Liver (tissue), 9 donors: ENCODE results near the gene CARD14. TPM values are rescaled to one million over a fixed set of nuclear protein-coding genes. Genes with fewer than 3 reads are reported as not detected.

Experiments
- DNase-seq: peaks from one replicate; pipeline ENCODE4 v3.0.0-alpha.2; 2017; ENCODE audit warnings: low spot score
- H3K27ac ChIP-seq, 2 donors: one replicate each; pipeline ENCODE4 v1.7.0; 2013; ENCODE audit warnings: inconsistent platforms in 2 of 2, low read length in 2 of 2, control low read depth in 1 of 2, low read depth in 1 of 2, mild to moderate bottlenecking in 1 of 2
- H3K27me3 ChIP-seq, 4 donors: one replicate each; pipeline versions ENCODE4 v1.6.1 to v1.7.0; 2013; ENCODE audit warnings: low read length in 3 of 4, inconsistent platforms in 1 of 4, mild to moderate bottlenecking in 1 of 4, moderate library complexity in 1 of 4; ENCODE audit not compliant: control insufficient read depth in 4 of 4, insufficient read depth in 4 of 4
- H3K36me3 ChIP-seq, 4 donors: one replicate each; pipeline versions ENCODE4 v1.6.1 to v1.7.0; 2013; ENCODE audit warnings: low read length in 3 of 4, mild to moderate bottlenecking in 3 of 4, low read depth in 1 of 4, moderate library complexity in 1 of 4; ENCODE audit not compliant: control insufficient read depth in 4 of 4, insufficient read depth in 3 of 4
- H3K4me1 ChIP-seq, 4 donors: one replicate each; pipeline versions ENCODE4 v1.6.1 to v1.7.0; 2013; ENCODE audit warnings: low read length in 3 of 4, mild to moderate bottlenecking in 3 of 4, moderate library complexity in 1 of 4; ENCODE audit not compliant: control insufficient read depth in 4 of 4, insufficient read depth in 4 of 4
- H3K4me3 ChIP-seq, 3 donors: one replicate each; pipeline versions ENCODE4 v1.6.1 to v1.7.0; 2013; ENCODE audit warnings: low read length in 3 of 3, control low read depth in 1 of 3, low read depth in 1 of 3, mild to moderate bottlenecking in 1 of 3
- H3K9ac ChIP-seq, 2 donors: one replicate each; pipeline ENCODE4 v1.7.0; 2013; ENCODE audit warnings: low read length in 2 of 2, mild to moderate bottlenecking in 2 of 2, moderate library complexity in 2 of 2, control low read depth in 1 of 2, low read depth in 1 of 2
- H3K9me3 ChIP-seq, 4 donors: one replicate each; pipeline versions ENCODE4 v1.6.1 to v1.7.0; 2013; ENCODE audit warnings: low read length in 3 of 4; ENCODE audit not compliant: control insufficient read depth in 4 of 4
- CTCF ChIP-seq: fragments of 150-350 bp; IDR thresholded peaks from 2 replicates; pipeline ENCODE4 v1.5.1; 2017; ENCODE audit warnings: improper control_type of control experiment, low read depth, low read length; ENCODE audit not compliant: missing input control
- EGR1 ChIP-seq, 2 donors: IDR thresholded peaks; 2 replicates each; pipeline ENCODE4 v1.6.1; 2016 to 2018; ENCODE audit warnings: antibody characterized with exemption in 2 of 2, low read depth in 2 of 2
- FOXA1 ChIP-seq: IDR thresholded peaks from 2 replicates; pipeline ENCODE4 v1.6.1; 2016; ENCODE audit warnings: antibody characterized with exemption
- FOXA2 ChIP-seq: IDR thresholded peaks from 2 replicates; pipeline ENCODE4 v1.6.1; 2016; ENCODE audit warnings: antibody characterized with exemption
- HNF4A ChIP-seq, 2 donors: conservative IDR thresholded peaks; 2 replicates each; pipeline ENCODE4 v1.6.1; 2016; ENCODE audit warnings: antibody characterized with exemption in 2 of 2, mild to moderate bottlenecking in 2 of 2
- HNF4G ChIP-seq: IDR thresholded peaks from 2 replicates; pipeline ENCODE4 v1.6.1; 2016; ENCODE audit warnings: antibody characterized with exemption
- JUND ChIP-seq, 2 donors: IDR thresholded peaks; 2 replicates each; pipeline ENCODE4 v1.6.1; 2016; ENCODE audit warnings: antibody characterized with exemption in 2 of 2
- NR2F2 ChIP-seq: IDR thresholded peaks from 2 replicates; pipeline ENCODE4 v1.6.1; 2016; ENCODE audit warnings: antibody characterized with exemption
- RAD21 ChIP-seq, 2 donors: IDR thresholded peaks; 2 replicates each; pipeline ENCODE4 v1.6.1; 2016; ENCODE audit warnings: antibody characterized with exemption in 2 of 2, mild to moderate bottlenecking in 2 of 2
- REST ChIP-seq: IDR thresholded peaks from 2 replicates; pipeline ENCODE4 v1.6.1; 2016; ENCODE audit warnings: antibody characterized with exemption, mild to moderate bottlenecking
- RXRA ChIP-seq, 2 donors: IDR thresholded peaks; 2 replicates each; pipeline ENCODE4 v1.6.1; 2017 to 2018; ENCODE audit warnings: antibody characterized with exemption in 2 of 2, mild to moderate bottlenecking in 1 of 2
- SP1 ChIP-seq: IDR thresholded peaks from 2 replicates; pipeline ENCODE4 v1.6.1; 2018; ENCODE audit warnings: antibody characterized with exemption, mild to moderate bottlenecking
- TAF1 ChIP-seq: conservative IDR thresholded peaks from 2 replicates; pipeline ENCODE4 v1.6.1; 2016; ENCODE audit warnings: antibody characterized with exemption, mild to moderate bottlenecking
- YY1 ChIP-seq: IDR thresholded peaks from 2 replicates; pipeline ENCODE4 v1.6.1; 2016; ENCODE audit warnings: antibody characterized with exemption, mild to moderate bottlenecking
- ZBTB33 ChIP-seq: IDR thresholded peaks from 2 replicates; pipeline ENCODE4 v1.6.1; 2016; ENCODE audit warnings: antibody characterized with exemption
- WGBS: extraction: QIAGEN DNeasy Blood & Tissue Kit; methylation state at CpG from one replicate; pipeline ENCODE4 v1.1.7; 2013; 5-methylcytosine and 5-hydroxymethylcytosine counted together
- polyA plus RNA-seq, 2 donors: library from polyadenylated mRNA; stranded (reverse) in 1 of 2; unstranded in 1 of 2; fragments of 200-250 nt in 1 of 2; fragments of >200 nt in 1 of 2; fragmentation: Nextera tagmentation in 1 of 2; extraction: Ambion mirVana in 1 of 2; gene quantifications; one replicate each; pipeline versions ENCODE4 v1.2.1 to v1.2.3, GENCODE V29; 2013 to 2015
- total RNA-seq, 2 donors: library from RNA; depleted of rRNA; stranded (reverse); fragments of >200 nt; gene quantifications; one replicate each; pipeline ENCODE4 v1.2.3, GENCODE V29; 2014
- TF ChIP-seq, protein P1 (sequence below): IDR thresholded peaks from 2 replicates; pipeline ENCODE4 v1.6.1; 2016; ENCODE audit warnings: antibody characterized with exemption
- donor health status: healthy.
- donor health status: healthy.
- donor health status: healthy.
- donor health status: healthy.
- donor health status: healthy.

Gene CARD14
- total and polyA plus RNA-seq, 4 donors, result 0.07 to 0.70 (median 0.29) TPM

- peaks cover 0 to 13% (median 3%) of the 10 kb centered on the region in 4 donors for H3K36me3 ChIP-seq
Measured at GRCh38 chr17:80217703-80218362, 48.0 kb downstream of the CARD14 start.

More at GRCh38 chr17:80217703-80218362, 48.0 kb downstream of the CARD14 start:
- Histone ChIP-seq H3K27me3 (no peaks in the 10 kb centered on the region), H3K4me1 (peaks cover 0 to 21% (median 9%) of the 10 kb centered on the region in 4 donors), H3K4me3 (no peak overlapping the region), H3K27ac (no peak overlapping the region), H3K9ac (no peak overlapping the region), H3K9me3 (no peaks in the 10 kb centered on the region)
- no peak for DNase-seq
- no peak for TF ChIP-seq FOXA2
- TF ChIP-seq ZBTB33, result no peak
- TF ChIP-seq REST, result no peak
- no peak for TF ChIP-seq YY1
- TF ChIP-seq HNF4G, result no peak
- no peak for TF ChIP-seq HNF4A (conservative IDR thresholded peaks at IDR 0.05)
- TF ChIP-seq TAF1, result no peak
- TF ChIP-seq JUND (IDR thresholded peaks at IDR 0.05), result no peak
- no peak for TF ChIP-seq NR2F2
- no peak for TF ChIP-seq EGR1 (IDR thresholded peaks at IDR 0.05; ENCODE audit: low read depth in 2 of 2)
- no peak for TF ChIP-seq CTCF
- TF ChIP-seq RXRA (IDR thresholded peaks at IDR 0.05), result no peak
- no peak for TF ChIP-seq FOXA1
- TF ChIP-seq, protein P1, sequence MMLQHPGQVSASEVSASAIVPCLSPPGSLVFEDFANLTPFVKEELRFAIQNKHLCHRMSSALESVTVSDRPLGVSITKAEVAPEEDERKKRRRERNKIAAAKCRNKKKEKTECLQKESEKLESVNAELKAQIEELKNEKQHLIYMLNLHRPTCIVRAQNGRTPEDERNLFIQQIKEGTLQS, result no peak
- TF ChIP-seq RAD21 (IDR thresholded peaks at IDR 0.05), result no peak
- no peak for TF ChIP-seq SP1
- 98% methylated on average over 13 of the region's 13 CpGs for WGBS
